GM19468 (cell line): ENCODE measurements around the gene TNK2.
"Not testable (repeated sequence)": the region's sequence is repeated elsewhere in the genome, so short reads cannot be mapped to it uniquely, and the experiment has no call there.

Experiments used
- ATAC-seq: cut with Tn5 transposase; IDR thresholded peaks from one replicate; pipeline ENCODE4 v1.9.1; 2021; ENCODE audit warnings: mild to moderate bottlenecking, moderate library complexity, moderate number of reproducible peaks; ENCODE audit not compliant: unreplicated experiment; ENCODE audit errors: extremely low read depth

TNK2 gene

GRCh38 chr3:195907934-195908693 lies at the start of gene TNK2:
TNK2 (minus strand) TSS chr3:195908551; CDS start chr3:195888588, 19,963 bp downstream.
- ATAC-seq, result peak; percentile 26

- no peak for ATAC-seq
Measured at GRCh38 chr3:195956577-195956976, 48.2 kb upstream of the TNK2 start.

GRCh38 chr3:195955416-195955841 lies 47.1 kb upstream of the TNK2 start:
- ATAC-seq, result not testable (repeated sequence)

DNA sequence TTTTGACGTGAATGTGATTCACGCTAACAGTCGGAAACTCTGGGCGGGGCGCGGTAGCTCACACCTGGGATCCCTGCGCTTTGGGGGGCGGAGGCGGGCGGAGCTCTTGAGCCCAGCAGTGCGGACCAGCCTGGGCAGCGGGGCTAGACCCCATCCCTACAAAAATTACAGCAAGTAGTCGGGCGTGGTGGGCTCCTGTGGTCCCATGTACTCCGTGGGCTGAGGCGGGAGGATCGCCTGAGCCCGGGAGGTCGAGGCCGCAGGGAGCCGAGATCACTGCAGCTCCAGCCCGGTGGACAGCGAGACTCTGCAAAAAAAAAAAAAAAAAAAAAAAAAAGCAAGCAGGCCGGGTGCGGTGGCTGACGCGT lies 46.4 kb upstream of the TNK2 start:
- ATAC-seq, result not testable (repeated sequence)

GRCh38 chr3:195954052-195954751 lies 45.9 kb upstream of the TNK2 start:
- ATAC-seq, result peak; percentile 97

DNA sequence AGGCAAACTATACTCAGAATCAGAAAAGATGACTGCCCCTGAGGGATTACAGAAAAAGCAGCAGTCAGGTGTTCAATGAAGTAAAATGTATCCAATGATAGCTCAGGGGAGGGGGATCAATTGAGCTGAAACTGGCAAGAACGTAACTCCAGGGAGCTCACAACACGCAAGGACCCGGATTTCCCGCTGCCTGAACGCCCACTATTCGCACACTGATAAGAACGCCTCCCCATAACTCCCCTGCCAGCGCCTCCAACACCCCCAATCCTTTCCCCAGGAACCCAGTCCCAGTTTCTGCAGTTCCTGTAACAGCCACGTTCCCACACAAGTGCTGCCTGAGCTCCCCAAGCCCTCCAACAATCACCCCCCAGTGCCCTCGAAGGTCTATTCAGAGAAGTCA lies 44.2 kb upstream of the TNK2 start:
- ATAC-seq, result not testable (repeated sequence)

DNA sequence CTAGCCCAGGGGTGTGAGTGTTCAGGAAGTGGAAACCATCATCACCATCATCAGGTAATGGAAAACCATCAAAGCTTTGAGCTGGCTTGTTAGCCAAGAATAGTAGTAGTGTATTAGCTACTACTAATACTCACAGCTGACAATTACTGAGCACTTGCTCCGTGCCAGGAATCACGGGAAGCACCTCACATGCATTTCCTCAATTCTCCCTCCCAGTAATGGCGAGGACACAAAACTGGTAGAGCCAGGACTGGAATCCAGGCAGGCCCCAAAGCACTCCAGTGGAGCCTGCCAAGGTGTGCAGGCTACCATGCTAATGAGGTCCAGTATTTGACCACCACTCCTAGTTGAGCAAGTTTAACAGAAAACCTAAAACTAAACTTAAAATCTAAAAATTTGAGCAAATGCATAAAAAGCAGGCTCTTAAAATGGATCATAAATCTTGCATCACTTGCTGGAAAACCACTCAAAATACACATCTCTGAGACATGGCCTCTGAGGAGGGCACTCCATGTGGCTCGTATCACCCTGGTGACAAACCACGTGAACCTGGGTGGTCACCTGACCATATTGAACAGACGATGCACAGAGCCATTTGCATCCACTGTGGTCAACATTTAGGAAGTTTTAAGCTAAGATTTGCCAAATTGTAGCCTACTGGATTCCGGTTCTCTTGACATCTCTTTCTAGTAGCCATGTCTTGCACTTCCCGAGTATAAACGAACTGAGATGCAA lies 43.3 kb upstream of the TNK2 start:
- not testable (repeated sequence) for ATAC-seq

DNA sequence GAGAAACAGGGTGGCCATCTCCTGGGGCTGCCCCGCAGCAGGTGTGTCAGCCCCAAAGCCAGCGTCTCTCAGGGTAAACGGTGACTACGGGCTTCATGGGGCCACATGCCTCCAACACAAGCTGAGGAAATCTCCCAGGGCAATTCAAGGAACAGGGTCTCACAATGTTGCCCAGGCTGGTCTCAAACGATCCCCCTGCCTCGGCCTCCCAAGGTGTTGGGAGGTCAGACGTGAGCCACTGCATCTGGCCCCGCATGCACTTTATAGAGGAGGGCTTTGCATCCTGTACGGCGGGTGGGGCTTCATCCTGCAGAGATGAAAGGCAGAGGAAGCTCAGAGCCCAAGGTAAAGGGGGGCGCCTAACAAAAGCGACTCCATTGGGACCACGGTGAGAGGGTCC lies 42.4 kb upstream of the TNK2 start:
- not testable (repeated sequence) for ATAC-seq

DNA sequence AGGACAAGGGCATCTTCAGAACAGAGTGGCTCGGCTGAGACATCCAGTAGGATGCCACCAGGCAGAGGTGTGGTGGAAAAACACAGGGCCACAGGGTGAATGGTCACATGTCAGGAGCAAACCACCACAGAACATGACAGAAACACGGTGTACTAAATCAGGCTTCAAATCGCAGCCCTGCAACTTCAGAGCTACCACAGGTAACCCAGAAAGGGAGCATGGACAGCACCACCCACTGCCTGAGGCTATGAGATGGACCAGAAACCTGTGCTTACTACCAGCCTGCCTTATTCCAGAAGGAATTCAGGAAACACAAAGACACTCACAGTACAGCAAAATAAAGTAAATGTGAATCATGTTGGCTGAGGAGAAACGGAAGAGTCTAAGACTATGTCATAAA lies 41.8 kb upstream of the TNK2 start:
- not testable (repeated sequence) for ATAC-seq

- not testable (repeated sequence) for ATAC-seq
Measured at GRCh38 chr3:195946910-195947699, 38.8 kb upstream of the TNK2 start.

DNA sequence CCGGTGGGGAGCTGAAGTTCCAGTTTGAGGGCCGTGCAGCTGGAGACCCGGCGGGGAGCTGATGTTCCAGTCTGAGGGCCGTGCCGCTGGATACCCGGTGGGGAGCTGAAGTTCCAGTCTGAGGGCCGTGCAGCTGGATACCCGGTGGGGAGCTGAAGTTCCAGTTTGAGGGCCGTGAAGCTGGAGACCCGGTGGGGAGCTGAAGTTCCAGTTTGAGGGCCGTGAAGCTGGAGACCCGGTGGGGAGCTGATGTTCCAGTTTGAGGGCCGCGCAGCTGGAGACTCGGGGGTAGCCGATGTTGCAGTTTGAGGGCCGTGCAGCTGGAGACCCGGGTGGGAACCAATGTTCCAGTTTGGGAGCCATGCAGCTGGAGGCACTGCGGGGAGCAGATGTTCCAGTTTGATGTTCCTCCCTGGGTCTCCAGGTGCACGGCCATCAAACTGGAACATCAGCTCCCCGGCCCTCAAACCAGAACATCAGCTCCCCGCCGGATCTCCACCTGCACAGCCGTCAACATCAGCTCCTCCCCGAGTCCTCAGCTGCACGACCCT lies 33.0 kb upstream of the TNK2 start:
- not testable (repeated sequence) for ATAC-seq

GRCh38 chr3:195940806-195941205 lies 32.5 kb upstream of the TNK2 start:
- ATAC-seq, result not testable (repeated sequence)

DNA sequence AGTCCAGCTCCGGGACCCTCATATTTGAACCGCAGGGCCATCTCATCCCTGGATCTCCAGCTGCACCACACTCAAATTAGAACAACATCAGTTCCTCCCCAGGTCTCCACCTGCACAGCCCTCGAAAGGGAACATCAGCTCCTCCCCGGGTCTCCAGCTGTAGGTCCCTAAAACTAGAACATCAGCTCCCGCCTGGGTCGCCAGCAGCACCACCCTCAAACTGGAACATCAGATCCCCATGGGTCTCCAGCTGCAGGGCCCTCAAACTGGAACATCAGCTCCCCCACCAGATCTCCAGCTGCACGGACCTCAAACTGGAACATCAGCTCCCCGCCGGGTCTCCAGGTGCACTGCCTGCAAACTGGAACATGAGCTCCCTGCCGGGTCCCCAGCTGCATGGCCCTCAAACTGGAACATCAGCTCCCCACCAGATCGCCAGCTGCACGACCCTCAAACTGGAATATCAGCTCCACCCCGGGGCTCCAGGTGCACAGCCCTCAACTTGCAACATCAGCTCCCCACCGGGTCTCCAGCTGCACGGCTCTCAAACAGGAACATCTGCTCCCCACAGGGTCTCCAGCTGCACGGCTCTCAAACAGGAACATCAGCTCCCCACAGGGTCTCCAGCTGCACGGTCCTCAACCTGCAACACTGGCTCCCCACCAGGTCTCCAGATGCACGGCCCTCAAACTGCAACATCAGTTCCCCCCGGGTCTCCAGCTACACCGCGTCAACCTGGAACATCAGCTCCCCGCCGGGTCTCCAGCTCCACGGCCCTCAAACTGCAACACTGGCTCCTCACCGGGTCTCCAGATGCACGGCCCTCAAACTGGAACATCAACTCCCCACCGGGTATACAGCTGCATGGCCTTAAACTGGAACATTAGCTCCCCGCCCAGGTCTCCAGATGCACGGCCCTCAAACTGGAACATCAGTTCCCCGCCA lies 31.4 kb upstream of the TNK2 start:
- not testable (repeated sequence) for ATAC-seq

GRCh38 chr3:195933044-195933430 lies 24.7 kb upstream of the TNK2 start:
- ATAC-seq, result not testable (repeated sequence)

DNA sequence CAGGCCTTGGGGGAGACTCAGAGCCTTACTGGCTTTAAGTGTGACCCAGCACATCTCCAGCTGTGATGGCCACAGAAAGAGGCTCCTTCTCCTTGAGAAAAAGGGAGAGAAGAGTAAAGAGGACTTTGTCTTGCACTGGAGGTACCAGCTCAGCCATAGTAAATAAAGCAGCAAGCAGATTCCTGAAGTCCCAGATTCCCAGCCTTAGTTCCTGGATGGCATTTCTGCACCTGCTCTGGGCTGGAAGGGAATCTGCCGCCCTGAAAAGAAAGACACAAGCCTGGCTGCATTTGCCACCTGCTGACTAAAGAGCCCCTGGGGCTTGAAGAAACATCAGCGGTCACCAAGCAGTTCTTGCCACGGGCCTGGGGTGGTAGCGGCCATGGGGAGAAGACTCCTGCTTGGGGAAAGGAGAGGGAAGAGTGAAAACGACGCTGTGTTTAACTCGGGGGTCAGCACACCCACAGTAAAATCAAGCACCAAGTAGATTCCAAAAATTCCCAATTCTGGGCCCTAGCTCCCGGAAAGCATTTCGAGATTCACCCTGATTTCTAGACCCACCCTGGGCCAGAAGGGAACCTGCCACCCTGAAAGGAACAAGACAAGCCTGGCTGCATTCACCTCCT lies 24.2 kb upstream of the TNK2 start:
- ATAC-seq, result no peak

GRCh38 chr3:195931582-195932273 lies 23.4 kb upstream of the TNK2 start:
- no peak for ATAC-seq

GRCh38 chr3:195929452-195929851 lies 21.1 kb upstream of the TNK2 start:
- ATAC-seq, result no peak

GRCh38 chr3:195921334-195921791 lies 13.0 kb upstream of the TNK2 start:
- ATAC-seq, result no peak
